ENCODE data around the gene CAPNS1. TPM values are rescaled to one million over a fixed set of nuclear protein-coding genes. Genes with fewer than 3 reads are reported as not detected.
"Not testable (repeated sequence)": the region's sequence is repeated elsewhere in the genome, so short reads cannot be mapped to it uniquely, and the experiment has no call there.

Gene CAPNS1
- total and polyA plus RNA-seq, 5 donors from 2014 or later: 105 to 262 (median 152) TPM

GRCh38 chr19:36182612-36183244, 42.9 kb downstream of the CAPNS1 start:
- no peaks in the 10 kb centered on the region for H3K27me3 ChIP-seq (ENCODE audit: control insufficient read depth, insufficient read depth, low read length)
- Mint-ChIP-seq H3K27me3 (no peaks in the 10 kb centered on the region), H3K27ac (no peak overlapping the region), H3K4me3 (no peak overlapping the region), H3K9me3 (no peaks in the 10 kb centered on the region), H3K4me1 (no peaks in the 10 kb centered on the region), H3K36me3 (peaks cover 21% of the 10 kb centered on the region)
- H3K36me3 ChIP-seq (ENCODE audit: control insufficient read depth, insufficient read depth, low read length): peaks cover 12% of the 10 kb centered on the region
- ATAC-seq (ENCODE audit: low read depth in 2 of 2) (no peak), DNase-seq (no peak)
- no peak overlapping the region for H3K4me3 ChIP-seq (ENCODE audit: low read depth, low read length)
- no peak overlapping the region for H3K27ac ChIP-seq (ENCODE audit: insufficient read depth, low read length, poor library complexity, severe bottlenecking)
- H3K4me1 ChIP-seq (ENCODE audit: control insufficient read depth, insufficient read depth, low read length, poor library complexity, severe bottlenecking): no peaks in the 10 kb centered on the region
- no peaks in the 10 kb centered on the region for H3K9me3 ChIP-seq (ENCODE audit: control insufficient read depth in 2 of 2, low read length in 2 of 2)

- Histone ChIP-seq H3K27me3 (ENCODE audit: control insufficient read depth, insufficient read depth, low read length) (no peaks in the 10 kb centered on the region), H3K4me1 (ENCODE audit: control insufficient read depth, insufficient read depth, low read length, poor library complexity, severe bottlenecking) (no peaks in the 10 kb centered on the region)
- no peaks in the 10 kb centered on the region for H3K4me1 Mint-ChIP-seq
Measured at GRCh38 chr19:36183245-36183628, 43.4 kb downstream of the CAPNS1 start.

GRCh38 chr19:36186722-36187121, 46.9 kb downstream of the CAPNS1 start:
- not testable (repeated sequence) for H3K9me3 Mint-ChIP-seq; ATAC-seq (ENCODE audit: low read depth in 2 of 2); H3K4me3 Mint-ChIP-seq; H3K4me1 ChIP-seq (ENCODE audit: control insufficient read depth, insufficient read depth, low read length, poor library complexity, severe bottlenecking); H3K27ac Mint-ChIP-seq; H3K4me3 ChIP-seq (ENCODE audit: low read depth, low read length); H3K27ac ChIP-seq (ENCODE audit: insufficient read depth, low read length, poor library complexity, severe bottlenecking); H3K27me3 ChIP-seq (ENCODE audit: control insufficient read depth, insufficient read depth, low read length); DNase-seq; H3K27me3 Mint-ChIP-seq; H3K4me1 Mint-ChIP-seq; H3K9me3 ChIP-seq (ENCODE audit: control insufficient read depth in 2 of 2, low read length in 2 of 2)
- peaks cover 12% of the 10 kb centered on the region for H3K36me3 ChIP-seq (ENCODE audit: control insufficient read depth, insufficient read depth, low read length)
- peaks cover 24% of the 10 kb centered on the region for H3K36me3 Mint-ChIP-seq

More at GRCh38 chr19:36183245-36183628, 43.4 kb downstream of the CAPNS1 start:
- Mint-ChIP-seq H3K27ac (no peak overlapping the region), H3K9me3 (no peaks in the 10 kb centered on the region), H3K36me3 (peaks cover 21% of the 10 kb centered on the region), H3K4me3 (no peak overlapping the region), H3K27me3 (no peaks in the 10 kb centered on the region)
- H3K27ac ChIP-seq (ENCODE audit: insufficient read depth, low read length, poor library complexity, severe bottlenecking): no peak overlapping the region
- peaks cover 12% of the 10 kb centered on the region for H3K36me3 ChIP-seq (ENCODE audit: control insufficient read depth, insufficient read depth, low read length)
- H3K9me3 ChIP-seq (ENCODE audit: control insufficient read depth in 2 of 2, low read length in 2 of 2): no peaks in the 10 kb centered on the region
- no peak overlapping the region for H3K4me3 ChIP-seq (ENCODE audit: low read depth, low read length)
- ATAC-seq (ENCODE audit: low read depth in 2 of 2) (no peak), DNase-seq (no peak)

- Mint-ChIP-seq H3K4me3 (no peak overlapping the region), H3K27ac (no peak overlapping the region), H3K27me3 (no peaks in the 10 kb centered on the region), H3K36me3 (peaks cover 31% of the 10 kb centered on the region), H3K9me3 (no peaks in the 10 kb centered on the region), H3K4me1 (no peaks in the 10 kb centered on the region)
- DNase-seq (no peak), ATAC-seq (ENCODE audit: low read depth in 2 of 2) (no peak)
- Histone ChIP-seq H3K9me3 (ENCODE audit: control insufficient read depth in 2 of 2, low read length in 2 of 2) (no peaks in the 10 kb centered on the region), H3K4me3 (ENCODE audit: low read depth, low read length) (no peak overlapping the region), H3K36me3 (ENCODE audit: control insufficient read depth, insufficient read depth, low read length) (peaks cover 15% of the 10 kb centered on the region), H3K4me1 (ENCODE audit: control insufficient read depth, insufficient read depth, low read length, poor library complexity, severe bottlenecking) (no peaks in the 10 kb centered on the region), H3K27me3 (ENCODE audit: control insufficient read depth, insufficient read depth, low read length) (no peaks in the 10 kb centered on the region), H3K27ac (ENCODE audit: insufficient read depth, low read length, poor library complexity, severe bottlenecking) (no peak overlapping the region)
Measured at GRCh38 chr19:36196249-36196648, 56.4 kb downstream of the CAPNS1 start.

GRCh38 chr19:36198119-36198518, 58.3 kb downstream of the CAPNS1 start:
- no peaks in the 10 kb centered on the region for H3K9me3 Mint-ChIP-seq
- peaks cover 36% of the 10 kb centered on the region for H3K36me3 Mint-ChIP-seq
- Histone ChIP-seq H3K9me3 (ENCODE audit: control insufficient read depth in 2 of 2, low read length in 2 of 2) (no peaks in the 10 kb centered on the region), H3K4me3 (ENCODE audit: low read depth, low read length) (no peak overlapping the region), H3K27ac (ENCODE audit: insufficient read depth, low read length, poor library complexity, severe bottlenecking) (no peak overlapping the region), H3K36me3 (ENCODE audit: control insufficient read depth, insufficient read depth, low read length) (peaks cover 15% of the 10 kb centered on the region), H3K4me1 (ENCODE audit: control insufficient read depth, insufficient read depth, low read length, poor library complexity, severe bottlenecking) (no peaks in the 10 kb centered on the region), H3K27me3 (ENCODE audit: control insufficient read depth, insufficient read depth, low read length) (no peaks in the 10 kb centered on the region)
- no peak overlapping the region for H3K4me3 Mint-ChIP-seq
- no peak for ATAC-seq (ENCODE audit: low read depth in 2 of 2)
- no peaks in the 10 kb centered on the region for H3K27me3 Mint-ChIP-seq
- DNase-seq: no peak
- H3K27ac Mint-ChIP-seq: no peak overlapping the region
- H3K4me1 Mint-ChIP-seq: peaks cover 0 to 3% (median 0%) of the 10 kb centered on the region in 4 donors

Other genes starting within 250 kb of the CAPNS1 start
- gene NFKBID, start 239.5 kb upstream of the CAPNS1 start, total RNA-seq: 120 TPM
- gene NFKBID, start 239.5 kb upstream of the CAPNS1 start, polyA plus RNA-seq: 1 to 10 TPM; 2.7 to 4.2 (median 3.6) TPM
- gene HCST, start 237.5 kb upstream of the CAPNS1 start, total RNA-seq: 104 TPM
- gene HCST, start 237.5 kb upstream of the CAPNS1 start, polyA plus RNA-seq: 100 to 1,000 TPM; 640 to 863 (median 760) TPM
- not detected for gene TYROBP, start 231.8 kb upstream of the CAPNS1 start, total RNA-seq
- 1 to 10 TPM in 3 of 4 donors, under 1 TPM in 1; 0.49 to 6.9 (median 2.1) TPM for gene TYROBP, start 231.8 kb upstream of the CAPNS1 start, polyA plus RNA-seq
- 7.7 TPM for gene LRFN3, start 203.7 kb upstream of the CAPNS1 start, total RNA-seq
- 1 to 10 TPM in 1 of 4 donors, under 1 TPM in 3; 0.63 to 1.4 (median 0.84) TPM for gene LRFN3, start 203.7 kb upstream of the CAPNS1 start, polyA plus RNA-seq
- 11.8 TPM for gene SDHAF1, start 144.9 kb upstream of the CAPNS1 start, total RNA-seq
- gene SDHAF1, start 144.9 kb upstream of the CAPNS1 start, polyA plus RNA-seq: 10 to 100 TPM; 44.0 to 71.2 (median 67.4) TPM
- gene SYNE4, start 131.3 kb upstream of the CAPNS1 start, total RNA-seq: 1.5 TPM
- gene SYNE4, start 131.3 kb upstream of the CAPNS1 start, polyA plus RNA-seq: under 1 TPM in 1 of 4 donors, not detected in 3; 0.40 TPM
- 35.8 TPM for gene ALKBH6, start 125.9 kb upstream of the CAPNS1 start, total RNA-seq
- 10 to 100 TPM; 18.3 to 32.7 (median 24.8) TPM for gene ALKBH6, start 125.9 kb upstream of the CAPNS1 start, polyA plus RNA-seq
- 1.4 TPM for gene CLIP3, start 107.2 kb upstream of the CAPNS1 start, total RNA-seq
- 1 to 10 TPM in 1 of 4 donors, under 1 TPM in 3; 0.38 to 1.3 (median 0.61) TPM for gene CLIP3, start 107.2 kb upstream of the CAPNS1 start, polyA plus RNA-seq
- 2.9 TPM for gene THAP8, start 85.8 kb upstream of the CAPNS1 start, total RNA-seq
- 1 to 10 TPM; 3.5 to 8.2 (median 6.7) TPM for gene THAP8, start 85.8 kb upstream of the CAPNS1 start, polyA plus RNA-seq
- gene WDR62, start 85.2 kb upstream of the CAPNS1 start, total RNA-seq: 6.8 TPM
- under 1 TPM in 3 of 4 donors, not detected in 1; 0.21 to 0.46 (median 0.44) TPM for gene WDR62, start 85.2 kb upstream of the CAPNS1 start, polyA plus RNA-seq
- not detected for gene OVOL3, start 28.9 kb upstream of the CAPNS1 start, total RNA-seq
- gene OVOL3, start 28.9 kb upstream of the CAPNS1 start, polyA plus RNA-seq: not detected
- gene POLR2I, start 25.2 kb upstream of the CAPNS1 start, total RNA-seq: 29.4 TPM
- gene POLR2I, start 25.2 kb upstream of the CAPNS1 start, polyA plus RNA-seq: 100 to 1,000 TPM; 128 to 185 (median 160) TPM
- 129 TPM for gene TBCB, start 24.6 kb upstream of the CAPNS1 start, total RNA-seq
- 100 to 1,000 TPM; 235 to 346 (median 289) TPM for gene TBCB, start 24.6 kb upstream of the CAPNS1 start, polyA plus RNA-seq
- gene COX7A1, start 12.4 kb downstream of the CAPNS1 start, total RNA-seq: not detected
- not detected for gene COX7A1, start 12.4 kb downstream of the CAPNS1 start, polyA plus RNA-seq
- gene ZNF565, start 74.6 kb downstream of the CAPNS1 start, total RNA-seq: 5.7 TPM
- 1 to 10 TPM; 1.0 to 3.5 (median 2.4) TPM for gene ZNF565, start 74.6 kb downstream of the CAPNS1 start, polyA plus RNA-seq
- 26.4 TPM for gene ZNF146, start 75.0 kb downstream of the CAPNS1 start, total RNA-seq
- gene ZNF146, start 75.0 kb downstream of the CAPNS1 start, polyA plus RNA-seq: 10 to 100 TPM; 54.5 to 67.2 (median 60.6) TPM
- gene ZFP14, start 239.1 kb downstream of the CAPNS1 start, total RNA-seq: 4.8 TPM
- gene ZFP14, start 239.1 kb downstream of the CAPNS1 start, polyA plus RNA-seq: 1 to 10 TPM; 3.0 to 4.8 (median 3.8) TPM

Data from CD4-positive, CD25-positive, alpha-beta regulatory T cell (primary cell).